ENCODE results near the gene SYDE2.

The SYDE2 gene

GRCh38 chr1:85237613-85238012 lies 36.8 kb upstream of the SYDE2 start:
- Histone ChIP-seq H3K9me3 (ENCODE audit: low read depth, low read length) (no peaks in the 10 kb centered on the region), H3K27ac (no peak overlapping the region), H3K9ac (ENCODE audit: insufficient read length) (no peak overlapping the region), H3K4me3 (no peak overlapping the region), H3K36me3 (ENCODE audit: insufficient read depth, low read length) (no peaks in the 10 kb centered on the region)
- TF ChIP-seq EZH2 (IDR thresholded peaks at IDR 0.05) (no peak), FOXP2 (optimal IDR thresholded peaks at IDR 0.05; ENCODE audit: control extremely low read depth, extremely low read length, insufficient read depth) (no peak), POLR2AphosphoS5 (IDR thresholded peaks at IDR 0.05; ENCODE audit: borderline replicate concordance, low read depth, low read length) (no peak)
- no peak for DNase-seq (ENCODE audit: low read depth, low spot score)

GRCh38 chr1:85230305-85230977 lies 29.6 kb upstream of the SYDE2 start:
- DNase-seq (ENCODE audit: low read depth, low spot score) = no peak
- Histone ChIP-seq H3K4me3 (no peak overlapping the region), H3K36me3 (ENCODE audit: insufficient read depth, low read length) (no peaks in the 10 kb centered on the region), H3K9ac (ENCODE audit: insufficient read length) (no peak overlapping the region), H3K9me3 (ENCODE audit: low read depth, low read length) (no peaks in the 10 kb centered on the region), H3K27ac (no peak overlapping the region)
- no peak for TF ChIP-seq EZH2 (IDR thresholded peaks at IDR 0.05)
- no peak for TF ChIP-seq FOXP2 (optimal IDR thresholded peaks at IDR 0.05; ENCODE audit: control extremely low read depth, extremely low read length, insufficient read depth)
- no peak for TF ChIP-seq POLR2AphosphoS5 (IDR thresholded peaks at IDR 0.05; ENCODE audit: borderline replicate concordance, low read depth, low read length)

GRCh38 chr1:85229574-85230097 lies 28.8 kb upstream of the SYDE2 start:
- Histone ChIP-seq H3K27ac (no peak overlapping the region), H3K4me3 (no peak overlapping the region), H3K36me3 (ENCODE audit: insufficient read depth, low read length) (no peaks in the 10 kb centered on the region), H3K9ac (ENCODE audit: insufficient read length) (no peak overlapping the region), H3K9me3 (ENCODE audit: low read depth, low read length) (no peaks in the 10 kb centered on the region)
- DNase-seq (ENCODE audit: low read depth, low spot score) = no peak
- TF ChIP-seq FOXP2 (optimal IDR thresholded peaks at IDR 0.05; ENCODE audit: control extremely low read depth, extremely low read length, insufficient read depth) (no peak), EZH2 (IDR thresholded peaks at IDR 0.05) (no peak), POLR2AphosphoS5 (IDR thresholded peaks at IDR 0.05; ENCODE audit: borderline replicate concordance, low read depth, low read length) (no peak)

- Histone ChIP-seq H3K4me3 (no peak overlapping the region), H3K27ac (no peak overlapping the region), H3K36me3 (ENCODE audit: insufficient read depth, low read length) (no peaks in the 10 kb centered on the region), H3K9ac (ENCODE audit: insufficient read length) (no peak overlapping the region), H3K9me3 (ENCODE audit: low read depth, low read length) (no peaks in the 10 kb centered on the region)
- TF ChIP-seq POLR2AphosphoS5 (IDR thresholded peaks at IDR 0.05; ENCODE audit: borderline replicate concordance, low read depth, low read length) (no peak), EZH2 (IDR thresholded peaks at IDR 0.05) (no peak), FOXP2 (optimal IDR thresholded peaks at IDR 0.05; ENCODE audit: control extremely low read depth, extremely low read length, insufficient read depth) (no peak)
- no peak for DNase-seq (ENCODE audit: low read depth, low spot score)
Observed at GRCh38 chr1:85228972-85229371, 28.2 kb upstream of the SYDE2 start.

GRCh38 chr1:85225624-85226380 lies 25.0 kb upstream of the SYDE2 start:
- peak overlapping the region; percentile 51; the same call in 1 of the 2 replicates for H3K27ac ChIP-seq
- H3K4me3 ChIP-seq = peak overlapping the region; percentile 56
- no peaks in the 10 kb centered on the region for H3K9me3 ChIP-seq (ENCODE audit: low read depth, low read length)
- no peak for DNase-seq (ENCODE audit: low read depth, low spot score)
- peak overlapping the region; percentile 46 for H3K9ac ChIP-seq (ENCODE audit: insufficient read length)
- H3K36me3 ChIP-seq (ENCODE audit: insufficient read depth, low read length) = no peaks in the 10 kb centered on the region
- TF ChIP-seq POLR2AphosphoS5 (IDR thresholded peaks at IDR 0.05; ENCODE audit: borderline replicate concordance, low read depth, low read length) (no peak), FOXP2 (optimal IDR thresholded peaks at IDR 0.05; ENCODE audit: control extremely low read depth, extremely low read length, insufficient read depth) (peak; percentile 22)

- no peak for DNase-seq (ENCODE audit: low read depth, low spot score)
- no peaks in the 10 kb centered on the region for H3K9me3 ChIP-seq (ENCODE audit: low read depth, low read length)
- H3K4me3 ChIP-seq = peak overlapping the region; percentile 56
- no peak overlapping the region for H3K9ac ChIP-seq (ENCODE audit: insufficient read length)
- TF ChIP-seq EZH2 (IDR thresholded peaks at IDR 0.05) (no peak), POLR2AphosphoS5 (IDR thresholded peaks at IDR 0.05; ENCODE audit: borderline replicate concordance, low read depth, low read length) (no peak), FOXP2 (optimal IDR thresholded peaks at IDR 0.05; ENCODE audit: control extremely low read depth, extremely low read length, insufficient read depth) (no peak)
- no peaks in the 10 kb centered on the region for H3K36me3 ChIP-seq (ENCODE audit: insufficient read depth, low read length)
- H3K27ac ChIP-seq = peak overlapping the region; percentile 51; the same call in 1 of the 2 replicates
Observed at GRCh38 chr1:85224734-85225623, 24.2 kb upstream of the SYDE2 start.

- TF ChIP-seq POLR2AphosphoS5 (IDR thresholded peaks at IDR 0.05; ENCODE audit: borderline replicate concordance, low read depth, low read length) (no peak), FOXP2 (optimal IDR thresholded peaks at IDR 0.05; ENCODE audit: control extremely low read depth, extremely low read length, insufficient read depth) (no peak), EZH2 (IDR thresholded peaks at IDR 0.05) (no peak)
- H3K27ac ChIP-seq = no peak overlapping the region
Observed at GRCh38 chr1:85224295-85224694, 23.5 kb upstream of the SYDE2 start.

GRCh38 chr1:85223334-85223733 lies 22.5 kb upstream of the SYDE2 start:
- Histone ChIP-seq H3K27ac (no peak overlapping the region), H3K36me3 (ENCODE audit: insufficient read depth, low read length) (no peaks in the 10 kb centered on the region)

More at GRCh38 chr1:85224295-85224694, 23.5 kb upstream of the SYDE2 start:
- H3K9ac ChIP-seq (ENCODE audit: insufficient read length) = no peak overlapping the region
- no peaks in the 10 kb centered on the region for H3K36me3 ChIP-seq (ENCODE audit: insufficient read depth, low read length)
- no peaks in the 10 kb centered on the region for H3K9me3 ChIP-seq (ENCODE audit: low read depth, low read length)
- DNase-seq (ENCODE audit: low read depth, low spot score) = no peak
- no peak overlapping the region for H3K4me3 ChIP-seq

More at GRCh38 chr1:85223334-85223733, 22.5 kb upstream of the SYDE2 start:
- no peak for TF ChIP-seq FOXP2 (optimal IDR thresholded peaks at IDR 0.05; ENCODE audit: control extremely low read depth, extremely low read length, insufficient read depth)
- TF ChIP-seq POLR2AphosphoS5 (IDR thresholded peaks at IDR 0.05; ENCODE audit: borderline replicate concordance, low read depth, low read length) = no peak
- TF ChIP-seq EZH2 (IDR thresholded peaks at IDR 0.05) = no peak
- H3K4me3 ChIP-seq = no peak overlapping the region
- H3K9ac ChIP-seq (ENCODE audit: insufficient read length) = no peak overlapping the region
- DNase-seq (ENCODE audit: low read depth, low spot score) = no peak
- no peaks in the 10 kb centered on the region for H3K9me3 ChIP-seq (ENCODE audit: low read depth, low read length)
